ENCODE measurements around the gene MAFF.
"Not testable (repeated sequence)": the region's sequence is repeated elsewhere in the genome, so short reads cannot be mapped to it uniquely, and the experiment has no call there.

The MAFF gene

DNA sequence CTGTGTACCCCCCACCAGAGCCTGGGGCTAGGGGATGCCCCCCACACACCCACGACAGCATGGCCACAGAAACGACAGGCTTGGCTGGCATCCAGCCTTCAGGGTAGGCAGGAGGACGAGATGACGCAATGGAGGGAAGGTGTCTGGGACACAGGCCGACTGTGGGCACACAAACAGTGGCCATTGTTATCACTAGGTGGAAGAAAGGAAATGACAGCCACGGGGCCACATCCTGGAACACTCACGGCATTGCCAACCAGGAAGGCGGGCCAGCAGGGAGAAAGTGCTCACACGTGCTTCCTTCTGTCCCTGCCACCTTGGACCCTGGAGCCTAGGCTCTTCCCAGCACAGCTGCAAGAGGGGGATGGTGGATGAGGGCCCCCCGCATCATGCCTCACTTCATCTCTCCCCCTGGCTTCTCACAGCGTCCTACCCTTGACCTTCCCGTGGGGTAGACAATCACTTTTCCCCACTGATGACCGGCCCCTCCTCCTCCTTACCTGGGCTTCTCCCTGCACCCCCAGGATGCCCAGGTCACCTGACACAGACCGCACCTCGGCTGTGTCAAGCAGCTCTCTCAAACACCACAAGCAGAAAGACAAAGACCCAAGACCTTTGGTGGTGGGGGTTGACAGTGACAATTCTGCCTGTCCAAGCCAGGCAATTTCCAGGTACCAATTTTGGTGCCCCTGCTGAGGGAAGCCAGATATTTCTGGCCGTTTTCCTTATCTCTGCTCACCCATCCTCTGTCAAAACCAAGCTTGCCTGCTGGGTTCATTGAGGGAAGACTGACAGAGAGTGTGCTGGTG, 28.8 kb upstream of the MAFF start:
- Mint-ChIP-seq H3K27ac (peak overlapping the region; percentile 89), H3K27me3 (no peaks in the 10 kb centered on the region), H3K4me1 (ENCODE audit: low read depth) (peaks cover 51% of the 10 kb centered on the region), H3K9me3 (no peaks in the 10 kb centered on the region), H3K4me3 (no peak overlapping the region), H3K36me3 (ENCODE audit: low read depth) (peaks cover 5% of the 10 kb centered on the region)

DNA sequence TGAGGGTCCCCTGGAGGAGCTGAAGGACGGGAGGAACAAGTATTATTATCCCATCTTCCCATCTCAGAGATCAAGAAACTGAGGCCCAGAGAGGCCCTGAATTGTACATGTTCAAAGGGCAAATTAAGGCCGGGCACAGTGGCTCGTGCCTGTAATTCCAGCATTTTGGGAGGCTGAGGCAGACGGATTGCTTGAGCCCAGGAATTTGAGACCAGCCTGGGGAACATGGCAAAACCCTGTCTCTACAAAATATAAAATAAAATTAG, 28.2 kb upstream of the MAFF start:
- H3K4me1 Mint-ChIP-seq (ENCODE audit: low read depth) = peaks cover 52% of the 10 kb centered on the region
- H3K36me3 Mint-ChIP-seq (ENCODE audit: low read depth) = peaks cover 5% of the 10 kb centered on the region
- no peaks in the 10 kb centered on the region for H3K9me3 Mint-ChIP-seq
- no peak overlapping the region for H3K4me3 Mint-ChIP-seq
- H3K27me3 Mint-ChIP-seq = no peaks in the 10 kb centered on the region
- peak overlapping the region; percentile 89 for H3K27ac Mint-ChIP-seq

DNA sequence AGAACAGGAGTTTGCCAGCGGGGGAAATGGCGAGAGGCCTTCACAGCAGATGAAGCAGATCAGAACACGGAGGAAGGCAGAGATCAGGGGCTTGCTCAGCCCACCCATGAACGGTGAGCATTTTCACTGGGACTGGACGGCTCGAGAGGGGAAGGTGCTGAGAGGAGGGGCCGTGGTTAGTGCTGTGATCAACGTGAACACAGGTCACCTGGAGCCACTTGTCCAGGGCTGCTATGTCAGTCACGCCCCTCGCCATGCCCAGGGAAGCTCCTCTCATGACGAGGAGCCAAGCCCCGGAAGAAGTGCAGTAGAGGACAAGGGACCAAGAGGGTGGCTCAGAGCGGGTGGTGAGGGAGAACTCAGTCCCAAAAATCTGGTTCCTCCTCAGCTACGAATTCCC, 27.2 kb upstream of the MAFF start:
- Mint-ChIP-seq H3K27me3 (no peaks in the 10 kb centered on the region), H3K36me3 (ENCODE audit: low read depth) (peaks cover 9% of the 10 kb centered on the region), H3K4me3 (no peak overlapping the region), H3K27ac (no peak overlapping the region), H3K9me3 (no peaks in the 10 kb centered on the region), H3K4me1 (ENCODE audit: low read depth) (peaks cover 62% of the 10 kb centered on the region)

DNA sequence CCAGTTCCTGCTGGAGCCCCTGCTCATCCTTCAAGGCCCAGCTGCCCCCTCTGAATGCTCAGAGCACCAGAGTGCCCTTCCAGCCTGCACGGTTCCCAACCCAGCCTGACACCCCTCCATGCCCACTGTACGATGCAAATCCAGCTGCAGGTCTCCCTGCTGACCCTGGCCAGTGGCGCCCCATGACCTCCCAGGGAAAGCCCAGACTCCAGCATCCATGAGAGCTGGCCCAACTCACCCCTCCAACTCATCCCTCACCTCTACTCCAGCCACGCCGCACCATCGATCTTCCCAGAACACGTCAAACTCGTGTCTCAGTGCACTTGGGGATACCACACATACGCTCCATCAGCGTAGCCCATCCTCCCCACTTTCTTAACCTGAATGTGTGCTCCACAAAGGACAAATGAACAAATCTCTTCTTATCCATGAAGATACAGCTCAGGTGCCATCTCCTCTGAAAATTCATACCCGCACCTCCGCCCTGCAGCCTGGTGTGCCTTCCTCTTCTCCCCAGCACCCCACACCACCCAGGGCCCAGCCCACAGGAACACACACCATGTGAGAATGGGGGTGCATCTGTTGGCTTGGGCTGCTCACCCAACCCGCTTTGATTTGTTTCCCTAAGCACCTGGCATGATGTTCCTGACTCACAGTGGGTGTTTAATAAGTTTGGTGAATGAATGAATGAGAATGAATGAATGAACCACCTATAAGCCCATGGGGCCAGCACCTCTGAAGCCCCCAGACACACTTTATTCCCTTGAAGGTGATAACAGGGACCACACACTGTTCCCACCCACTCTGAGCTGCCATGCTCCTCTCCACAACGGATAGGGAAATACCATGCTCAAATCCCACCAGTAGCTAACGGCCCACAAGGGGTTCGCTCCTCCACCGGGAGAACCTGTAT, 26.3 kb upstream of the MAFF start:
- peak overlapping the region; percentile 87 for H3K27ac Mint-ChIP-seq
- no peaks in the 10 kb centered on the region for H3K9me3 Mint-ChIP-seq

DNA sequence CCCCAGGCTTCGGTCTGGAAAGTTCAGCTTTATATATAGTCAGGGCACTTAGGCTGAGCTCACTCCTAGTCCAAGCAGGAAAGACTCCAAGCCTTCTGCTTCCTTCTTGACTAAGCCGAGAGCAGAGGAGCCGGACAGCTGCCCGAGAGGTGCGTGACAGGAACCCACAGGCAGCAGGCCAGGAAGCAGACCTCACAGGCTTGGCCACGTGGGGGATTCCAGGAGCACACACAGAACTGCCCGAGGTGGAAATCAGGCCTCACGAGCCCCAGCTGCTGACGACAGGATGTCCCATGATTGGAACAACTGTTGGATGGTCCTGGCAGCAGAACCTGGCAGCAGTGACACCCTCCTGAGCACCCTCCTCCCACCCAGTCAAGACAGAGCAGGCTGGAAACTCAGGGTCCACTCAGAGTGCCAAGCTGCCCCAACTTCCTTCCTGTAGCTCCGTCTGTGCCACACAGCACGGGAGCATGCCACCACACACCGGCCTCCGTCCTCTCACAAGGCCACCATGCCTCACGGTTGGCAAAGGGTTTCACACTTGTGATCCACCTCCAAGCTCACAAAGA, 25.5 kb upstream of the MAFF start:
- Mint-ChIP-seq H3K9me3 (no peaks in the 10 kb centered on the region), H3K27me3 (no peaks in the 10 kb centered on the region), H3K36me3 (ENCODE audit: low read depth) (peaks cover 9% of the 10 kb centered on the region), H3K4me3 (peak overlapping the region; percentile 43), H3K27ac (peak overlapping the region; percentile 87), H3K4me1 (ENCODE audit: low read depth) (peaks cover 78% of the 10 kb centered on the region)

More for the DNA sequence above, 26.3 kb upstream of the MAFF start:
- Mint-ChIP-seq H3K36me3 (ENCODE audit: low read depth) (peaks cover 9% of the 10 kb centered on the region), H3K4me3 (no peak overlapping the region), H3K27me3 (no peaks in the 10 kb centered on the region), H3K4me1 (ENCODE audit: low read depth) (peaks cover 70% of the 10 kb centered on the region)

DNA sequence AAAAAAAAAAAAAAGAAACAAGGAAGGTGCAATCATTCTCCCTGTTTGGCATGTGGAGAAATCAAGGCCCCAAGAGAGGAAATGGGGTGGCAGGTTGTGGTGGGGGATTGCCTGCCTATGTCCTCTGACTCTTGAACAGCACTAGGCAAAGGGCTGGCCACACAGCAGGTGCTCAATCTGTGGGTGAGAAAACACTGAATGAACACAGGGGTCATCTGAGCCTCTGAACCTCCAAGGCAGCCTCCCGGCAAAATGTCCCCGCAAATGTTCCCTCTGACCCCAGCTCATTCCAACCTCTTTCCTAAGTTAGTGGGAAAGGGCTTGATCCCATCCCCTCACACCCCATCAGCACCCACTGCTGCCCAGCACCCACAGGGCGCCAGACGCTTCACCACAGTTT, 24.8 kb upstream of the MAFF start:
- peaks cover 82% of the 10 kb centered on the region for H3K4me1 Mint-ChIP-seq (ENCODE audit: low read depth)
- peaks cover 5% of the 10 kb centered on the region for H3K36me3 Mint-ChIP-seq (ENCODE audit: low read depth)
- no peak overlapping the region for H3K4me3 Mint-ChIP-seq

DNA sequence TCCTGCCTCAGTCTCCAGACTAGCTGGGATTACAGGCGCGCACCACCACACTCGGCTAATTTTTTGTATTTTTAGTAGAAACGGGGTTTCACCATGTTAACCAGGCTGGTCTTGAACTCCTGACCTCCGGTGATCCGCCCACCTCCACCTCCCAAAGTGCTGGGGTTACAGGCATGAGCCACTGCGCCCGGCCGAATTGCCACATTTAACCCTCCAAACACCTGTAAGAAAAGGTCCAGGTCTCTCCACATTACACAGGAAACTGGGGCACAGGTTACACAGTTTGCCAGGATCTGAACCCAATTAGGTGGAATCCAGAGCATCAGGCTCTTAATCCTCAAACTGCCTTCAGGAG, 24.2 kb upstream of the MAFF start:
- H3K36me3 Mint-ChIP-seq (ENCODE audit: low read depth); H3K27me3 Mint-ChIP-seq; H3K9me3 Mint-ChIP-seq; H3K4me3 Mint-ChIP-seq; H3K27ac Mint-ChIP-seq: not testable (repeated sequence)
- H3K4me1 Mint-ChIP-seq (ENCODE audit: low read depth) = peaks cover 78% of the 10 kb centered on the region

More for the DNA sequence above, 24.8 kb upstream of the MAFF start:
- H3K9me3 Mint-ChIP-seq = no peaks in the 10 kb centered on the region
- H3K27me3 Mint-ChIP-seq = no peaks in the 10 kb centered on the region
- H3K27ac Mint-ChIP-seq = peak overlapping the region; percentile 87

DNA sequence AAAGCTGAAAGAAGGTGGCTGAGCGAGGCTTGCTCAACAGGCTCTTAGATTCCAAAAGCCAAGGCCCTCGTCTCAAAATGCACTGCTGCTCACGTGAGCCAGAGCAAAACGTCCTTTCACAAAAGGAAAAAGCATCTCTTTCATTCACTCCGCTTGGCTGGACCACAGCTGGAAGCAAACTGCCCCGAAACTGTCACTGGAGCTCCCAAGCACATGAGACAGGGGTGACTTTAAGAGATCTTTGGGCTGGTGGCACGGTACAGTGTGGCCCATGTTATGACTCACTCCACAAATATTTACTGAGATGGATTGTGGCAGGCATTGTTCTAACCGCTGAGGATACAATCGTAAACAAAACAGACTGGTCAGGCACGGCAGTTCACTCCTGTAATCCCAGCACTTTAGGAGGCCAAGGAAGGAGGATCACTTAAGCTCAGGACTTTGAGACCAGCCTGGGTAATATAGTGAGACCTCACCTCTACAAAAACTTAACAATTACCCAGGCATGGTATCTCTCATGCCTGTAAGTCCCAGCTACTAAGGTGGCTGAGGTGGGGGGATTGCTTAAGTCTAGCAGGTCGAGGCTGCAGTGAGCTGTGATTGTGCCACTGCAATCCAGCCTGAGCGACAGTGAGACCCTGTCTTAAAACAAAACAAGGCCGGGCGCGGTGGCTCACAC, 23.7 kb upstream of the MAFF start:
- Mint-ChIP-seq H3K9me3 (no peaks in the 10 kb centered on the region), H3K27ac (no peak overlapping the region), H3K27me3 (no peaks in the 10 kb centered on the region), H3K36me3 (ENCODE audit: low read depth) (peaks cover 4% of the 10 kb centered on the region), H3K4me3 (no peak overlapping the region), H3K4me1 (ENCODE audit: low read depth) (peaks cover 76% of the 10 kb centered on the region)

DNA sequence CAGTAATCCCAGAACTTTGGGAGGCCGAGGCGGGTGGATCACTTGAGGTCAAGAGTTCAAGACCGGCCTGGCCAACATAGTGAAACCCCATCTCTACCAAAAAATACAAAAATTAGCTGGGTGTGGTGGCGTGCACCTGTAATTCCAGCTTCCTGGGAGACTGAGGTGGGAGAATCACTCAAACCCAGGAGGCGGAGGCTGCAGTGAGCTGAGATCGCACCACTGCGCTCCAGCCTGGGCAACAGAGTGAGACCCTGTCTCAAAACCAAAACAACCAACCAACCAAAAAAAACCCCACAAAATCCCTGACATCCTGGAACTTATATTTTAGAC, 23.2 kb upstream of the MAFF start:
- H3K4me1 Mint-ChIP-seq (ENCODE audit: low read depth) = peaks cover 71% of the 10 kb centered on the region
- H3K36me3 Mint-ChIP-seq (ENCODE audit: low read depth); H3K4me3 Mint-ChIP-seq; H3K9me3 Mint-ChIP-seq; H3K27ac Mint-ChIP-seq; H3K27me3 Mint-ChIP-seq: not testable (repeated sequence)

DNA sequence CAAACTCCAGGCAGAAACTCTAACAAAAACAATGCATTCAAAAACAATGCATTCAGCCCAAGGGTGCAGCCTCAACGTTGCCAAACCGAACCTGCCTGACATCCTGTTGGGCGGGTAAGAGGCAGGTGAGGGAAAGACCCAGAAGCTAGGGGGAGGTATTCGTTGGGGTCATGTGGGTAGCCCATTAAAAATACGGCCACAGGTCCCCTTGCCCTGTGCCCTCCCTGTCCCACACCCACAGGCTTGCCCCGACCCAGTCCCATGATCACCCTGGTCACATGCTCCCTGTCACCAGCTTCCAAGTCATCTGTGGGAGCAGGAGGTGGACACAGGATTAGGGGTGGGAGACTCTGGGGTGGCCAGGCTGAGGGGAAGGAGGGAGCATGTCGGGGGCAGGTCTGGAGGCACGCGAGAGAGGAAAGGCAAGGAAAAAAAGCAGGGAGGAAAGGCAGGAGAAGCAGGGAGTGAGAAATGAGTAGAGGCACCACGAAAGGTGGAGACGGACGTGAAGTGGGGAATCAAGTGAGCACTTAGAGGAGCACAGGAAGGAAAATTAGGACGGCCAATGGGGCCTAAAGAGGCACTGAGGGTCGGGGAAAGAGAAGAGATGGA, 20.8 kb upstream of the MAFF start:
- Mint-ChIP-seq H3K27me3 (no peaks in the 10 kb centered on the region), H3K4me1 (ENCODE audit: low read depth) (peaks cover 58% of the 10 kb centered on the region), H3K4me3 (peak overlapping the region; percentile 93), H3K36me3 (ENCODE audit: low read depth) (peaks cover 4% of the 10 kb centered on the region), H3K27ac (peak overlapping the region; percentile 92), H3K9me3 (no peaks in the 10 kb centered on the region)

DNA sequence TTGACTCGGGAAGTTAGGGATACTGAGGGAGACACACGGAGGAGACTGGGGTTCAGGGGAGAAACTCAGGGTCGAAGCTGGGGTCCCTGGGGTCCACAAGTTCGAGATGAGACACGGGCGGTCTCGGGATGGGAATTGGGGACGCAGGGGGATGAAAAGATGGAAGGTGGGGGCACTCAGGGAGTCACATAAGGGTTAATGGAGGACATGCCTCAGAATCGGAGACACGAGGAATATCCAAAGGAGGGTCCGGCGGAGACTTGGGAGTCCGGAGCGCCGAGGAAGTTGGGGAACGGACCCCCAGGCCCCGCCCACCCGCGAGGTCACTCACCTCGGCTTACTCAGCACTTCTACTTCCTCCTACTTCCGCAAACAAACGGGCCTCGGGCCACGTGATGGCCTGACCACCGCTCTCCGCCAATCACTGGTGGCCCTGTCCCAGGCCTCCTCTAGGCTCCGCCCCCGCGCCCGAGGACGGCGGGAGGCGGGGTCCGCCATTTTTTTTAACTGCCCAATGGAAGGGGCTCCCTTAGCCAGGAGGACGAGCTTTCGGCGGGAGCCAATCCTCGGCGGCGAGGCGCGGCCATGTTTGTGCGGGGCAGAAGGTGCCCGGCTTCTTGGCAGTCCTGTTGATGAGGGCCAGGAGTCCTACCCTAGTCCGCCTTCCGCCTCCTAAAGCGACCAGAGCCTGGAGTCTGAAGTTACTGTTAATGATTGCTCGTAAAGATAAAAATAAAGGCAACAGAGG, 20.2 kb upstream of the MAFF start, which contains the start of gene PLA2G6:
Gene PLA2G6, minus strand, starts transcription at position 378 of the 748 bp plus-strand sequence. CDS start 12,404 bp downstream, outside the sequence.
- H3K27me3 Mint-ChIP-seq = no peaks in the 10 kb centered on the region
- peaks cover 51% of the 10 kb centered on the region for H3K4me1 Mint-ChIP-seq (ENCODE audit: low read depth)
- H3K4me3 Mint-ChIP-seq = peak within 1 kb of the TSS; percentile 93

DNA sequence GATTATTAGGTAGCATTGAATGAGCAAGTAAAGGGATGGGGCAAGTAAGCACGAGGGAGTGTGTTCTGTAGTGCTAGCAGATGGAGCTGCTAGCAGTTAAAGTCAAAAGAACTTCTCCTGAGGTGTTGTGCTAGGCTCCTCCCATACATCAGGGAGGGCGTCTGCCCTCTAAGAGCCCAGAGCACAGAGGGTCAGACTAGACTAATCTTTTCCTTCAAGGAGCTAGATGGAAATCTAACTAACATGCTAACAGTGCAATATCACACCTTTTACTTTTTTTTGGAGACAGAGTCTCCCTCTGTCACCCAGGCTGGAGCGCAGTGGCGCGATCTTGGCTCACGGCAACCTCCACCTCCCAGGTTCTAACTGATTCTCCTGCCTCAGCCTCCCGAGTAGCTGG, 17.0 kb upstream of the MAFF start:
- Mint-ChIP-seq H3K36me3 (ENCODE audit: low read depth) (no peaks in the 10 kb centered on the region), H3K27ac (no peak overlapping the region), H3K4me1 (ENCODE audit: low read depth) (peaks cover 27% of the 10 kb centered on the region), H3K9me3 (no peaks in the 10 kb centered on the region), H3K27me3 (no peaks in the 10 kb centered on the region), H3K4me3 (no peak overlapping the region)

More for the DNA sequence above, 20.2 kb upstream of the MAFF start, which contains the start of gene PLA2G6:
- peak within 1 kb of the TSS; percentile 92 for H3K27ac Mint-ChIP-seq
- no peaks in the 10 kb centered on the region for H3K9me3 Mint-ChIP-seq
- H3K36me3 Mint-ChIP-seq (ENCODE audit: low read depth) = peaks cover 4% of the 10 kb centered on the region

DNA sequence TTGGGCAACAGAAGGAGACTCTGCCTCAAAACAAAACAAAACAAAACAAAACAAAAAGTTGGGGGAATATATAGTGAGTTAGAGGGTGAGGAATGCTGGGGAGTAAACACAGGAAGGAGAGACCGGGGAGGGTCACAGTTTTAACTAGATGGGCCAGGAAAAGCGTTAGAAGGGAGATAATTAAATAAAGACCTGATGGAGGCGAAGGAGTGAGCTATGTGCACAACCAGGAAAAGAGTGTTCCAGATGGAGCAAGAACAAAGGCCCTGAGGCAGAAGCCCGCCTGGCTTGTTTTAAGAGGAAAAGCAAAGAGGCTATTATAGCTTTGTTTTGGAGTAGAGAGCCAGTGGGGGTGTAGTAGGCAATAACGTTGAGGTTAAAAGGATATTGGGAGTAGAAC, 15.4 kb upstream of the MAFF start:
- no peaks in the 10 kb centered on the region for H3K27me3 Mint-ChIP-seq
- H3K4me3 Mint-ChIP-seq = no peak overlapping the region
- no peaks in the 10 kb centered on the region for H3K9me3 Mint-ChIP-seq
- no peaks in the 10 kb centered on the region for H3K36me3 Mint-ChIP-seq (ENCODE audit: low read depth)
- peaks cover 11% of the 10 kb centered on the region for H3K4me1 Mint-ChIP-seq (ENCODE audit: low read depth)
- no peak overlapping the region for H3K27ac Mint-ChIP-seq

All from stimulated activated naive CD8-positive, alpha-beta T cell treated with anti-CD3 and anti-CD28 coated beads, Interleukin-15, Interleukin-2, amounts not matched to agents 100 ng/mL and 50 ng/mL, for 24 hours (primary cell).